NCI-H128 (cell line): ENCODE data around the gene C9orf50.
A peak's percentile ranks its signal among the peaks of the same experiment; 100 is the strongest.
"Not testable (repeated sequence)": the region's sequence is repeated elsewhere in the genome, so short reads cannot be mapped to it uniquely, and the experiment has no call there.

ENCODE experiments used
- DNase-seq: peaks from one replicate; lab custom pipeline; 2025; ENCODE audit not compliant: unreplicated experiment; lab: John Stamatoyannopoulos, UW

The C9orf50 gene

GRCh38 chr9:129648092-129648763, 27.3 kb upstream of the C9orf50 start:
- DNase-seq, result no peak

DNA sequence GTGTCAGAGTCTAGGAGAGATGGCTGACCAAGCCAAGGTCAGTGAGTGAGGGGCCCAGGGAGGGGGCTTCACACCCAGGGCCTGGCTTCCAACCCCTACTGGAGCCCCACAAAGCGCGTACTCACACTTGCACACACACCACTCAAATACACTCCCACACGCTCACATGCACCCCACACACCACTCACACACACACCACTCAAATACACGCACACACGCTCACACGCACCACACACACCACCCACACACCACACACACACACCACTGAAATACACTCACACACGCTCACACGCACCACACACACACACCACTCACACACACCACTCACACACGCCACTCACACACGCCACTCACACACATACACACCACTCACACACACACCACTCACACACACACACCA, 26.7 kb upstream of the C9orf50 start:
- no peak for DNase-seq

- DNase-seq, result no peak
Measured at GRCh38 chr9:129646654-129647053, 25.8 kb upstream of the C9orf50 start.

DNA sequence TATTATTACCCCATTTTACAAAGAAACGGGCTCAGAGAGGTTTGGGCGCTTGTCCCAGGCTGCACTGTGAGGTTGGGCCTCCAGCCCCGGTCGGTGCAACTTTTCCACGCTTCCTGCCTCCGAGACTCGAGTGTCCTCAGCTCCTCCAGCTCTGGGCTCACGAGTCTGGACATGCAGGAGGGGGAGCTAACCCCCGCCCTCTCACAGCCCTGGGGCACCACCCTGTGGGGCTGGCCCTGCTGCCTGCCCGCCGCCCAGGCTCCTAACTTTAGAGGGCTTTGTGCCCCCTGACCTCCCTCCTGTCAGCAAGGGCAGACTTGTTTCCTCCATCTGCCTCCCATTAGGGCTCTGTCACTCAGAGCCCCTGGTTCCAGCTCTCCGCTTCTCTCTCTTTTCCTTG, 25.4 kb upstream of the C9orf50 start:
- DNase-seq, result no peak

DNA sequence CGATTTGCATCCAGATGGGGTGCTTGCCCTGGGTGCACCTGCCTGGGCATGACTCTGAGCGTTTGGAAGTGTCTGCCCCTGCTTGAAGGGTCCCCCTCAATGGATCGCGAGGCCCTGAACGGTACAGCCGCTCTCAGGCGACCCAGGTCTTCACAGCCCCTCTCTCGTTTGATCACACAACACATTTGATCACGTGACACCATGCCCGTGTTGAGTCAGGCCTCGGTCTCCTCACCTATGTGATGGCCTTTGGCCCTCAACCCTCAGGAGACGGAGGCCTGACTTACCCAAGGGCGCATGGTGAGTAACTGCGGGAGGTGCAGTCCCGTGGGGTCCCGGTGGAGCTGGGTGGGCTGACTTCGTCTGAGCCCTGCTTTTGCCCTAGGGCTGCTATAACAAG, 24.0 kb upstream of the C9orf50 start:
- DNase-seq, result no peak

DNA sequence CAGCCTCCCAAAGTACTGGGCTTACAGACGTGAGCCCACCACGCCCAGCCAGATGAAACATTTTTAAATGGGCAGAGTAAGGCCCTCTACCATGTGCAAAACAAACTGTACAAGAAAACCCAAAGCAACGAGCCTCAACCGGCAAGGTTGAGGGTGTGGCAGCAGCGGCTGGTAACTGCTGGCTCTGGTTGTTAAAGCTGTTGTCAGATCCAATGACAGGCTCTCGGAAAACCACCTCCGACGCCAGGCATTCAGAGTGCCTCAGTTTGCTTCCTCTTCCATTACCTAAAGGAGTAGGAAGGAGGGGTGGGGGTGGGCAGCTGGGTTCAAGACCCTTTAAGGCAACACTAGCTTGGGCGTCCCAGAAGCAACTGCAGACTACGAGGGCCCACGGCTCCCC, 23.5 kb upstream of the C9orf50 start:
- DNase-seq, result no peak

DNA sequence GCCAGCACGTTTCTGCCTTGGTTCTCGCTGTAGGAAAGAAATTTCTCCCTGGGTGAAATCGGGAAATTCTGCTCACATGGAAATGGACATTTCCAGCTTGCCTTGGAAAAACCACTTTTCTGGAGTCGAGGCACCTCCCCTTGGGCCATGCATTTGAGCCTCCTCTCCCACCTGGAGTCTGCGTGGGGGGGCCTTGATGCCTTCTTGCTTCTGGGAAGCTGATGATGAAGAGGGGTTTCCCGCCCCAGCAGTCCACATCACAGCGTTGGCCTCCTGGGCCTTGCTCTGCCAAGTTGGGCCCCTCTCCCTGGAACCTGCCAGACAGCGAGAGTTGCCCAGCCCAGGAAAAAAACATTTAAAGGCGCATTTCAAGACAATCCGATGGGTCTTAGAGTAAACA, 22.8 kb upstream of the C9orf50 start:
- no peak for DNase-seq

- DNase-seq, result peak; percentile 79
Measured at GRCh38 chr9:129641750-129642585, 21.1 kb upstream of the C9orf50 start, which contains the start of gene ASB6. TSS of gene ASB6 (minus strand) at chr9:129642151. CDS start at chr9:129641999, 152 bp downstream.

DNA sequence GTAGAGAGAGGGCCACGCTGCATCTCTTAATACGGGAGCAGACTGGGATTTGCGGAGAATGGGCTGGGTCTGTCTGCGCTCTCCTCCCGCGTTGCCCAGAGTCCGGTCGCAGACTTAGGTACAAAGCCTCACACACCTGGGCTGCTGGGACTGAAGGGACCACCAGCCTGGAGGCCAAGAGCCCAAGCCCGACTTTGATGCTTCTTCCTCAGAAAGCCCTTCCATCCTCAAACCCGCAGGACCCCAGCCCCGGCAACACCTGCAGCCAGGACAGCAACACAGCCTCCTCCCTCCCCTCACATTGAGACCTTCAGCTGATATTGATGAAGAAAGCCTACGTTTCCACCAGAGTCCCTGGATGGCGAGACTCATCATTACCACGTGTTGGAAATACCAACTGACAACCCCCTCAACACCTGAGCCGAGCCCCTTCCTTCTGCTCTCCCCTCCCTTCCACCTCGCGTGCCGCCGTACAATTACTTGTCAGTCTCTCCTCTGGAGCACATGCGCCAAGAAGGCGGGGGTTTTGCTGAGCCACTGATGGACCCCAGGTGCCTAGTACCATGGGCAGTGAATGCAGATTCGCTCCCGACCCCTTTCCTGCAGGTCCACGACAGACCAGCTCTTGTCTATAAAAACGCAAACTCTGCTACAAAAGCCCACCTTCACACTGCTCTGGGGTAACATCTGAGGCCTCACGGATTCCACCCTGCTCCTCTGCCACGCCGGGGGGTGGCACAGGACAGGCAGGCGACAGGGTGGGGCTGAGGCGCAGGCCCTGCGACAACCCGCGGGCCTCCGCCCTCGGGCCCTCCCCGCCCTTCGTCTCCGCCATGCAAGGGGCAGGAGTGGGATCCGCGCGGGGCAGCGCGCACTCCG, 20.2 kb upstream of the C9orf50 start:
- no peak for DNase-seq

- DNase-seq, result peak; percentile 76
Measured at GRCh38 chr9:129640086-129640870, 19.4 kb upstream of the C9orf50 start.

DNA sequence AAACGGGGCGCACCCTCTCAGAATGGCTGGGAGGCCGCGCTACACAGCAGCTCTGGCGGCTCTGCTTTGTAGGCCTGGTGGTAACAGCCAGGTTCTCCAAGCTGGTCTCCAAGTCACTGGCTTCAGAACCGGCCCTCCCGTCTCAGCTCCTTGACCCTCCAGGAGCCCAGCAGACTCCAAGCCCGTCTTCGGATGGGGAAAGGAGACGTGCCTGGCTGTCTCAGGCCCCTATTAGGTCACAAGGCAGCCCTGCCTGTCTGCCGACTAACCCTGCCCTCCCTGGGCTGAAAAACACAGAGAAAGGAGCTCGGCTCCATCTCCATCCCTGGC, 18.8 kb upstream of the C9orf50 start:
- no peak for DNase-seq

DNA sequence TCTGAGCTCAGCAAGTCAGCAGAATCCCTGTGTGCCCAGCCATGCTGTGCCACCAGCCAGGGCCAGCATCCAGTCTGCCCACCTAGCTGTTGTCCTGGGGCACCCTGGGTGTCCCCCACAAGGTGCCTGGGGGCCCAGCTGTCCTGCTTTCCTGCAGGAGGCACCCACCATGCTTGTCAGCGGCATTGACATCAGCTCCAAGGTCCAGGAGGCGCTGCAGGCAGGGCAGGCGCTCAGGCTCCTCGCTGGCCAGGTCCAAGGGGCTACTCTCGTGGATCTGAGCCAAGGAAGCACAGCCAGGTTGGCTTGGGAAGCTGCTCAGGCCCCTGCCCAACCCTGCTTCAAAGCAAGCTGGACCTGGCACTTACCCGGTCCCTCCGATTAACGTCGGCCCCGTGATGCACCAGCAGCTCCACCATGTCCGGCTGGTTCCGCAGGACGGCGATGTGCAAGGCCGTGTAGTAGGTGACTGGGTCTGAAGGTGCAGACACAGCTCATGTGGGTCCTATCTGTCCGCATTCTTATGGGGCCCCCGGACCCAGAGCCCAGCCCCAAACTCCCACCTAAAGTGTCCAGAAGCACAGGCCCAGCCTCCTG, 18.2 kb upstream of the C9orf50 start:
- DNase-seq, result no peak

- no peak for DNase-seq
Measured at GRCh38 chr9:129637673-129638439, 17.0 kb upstream of the C9orf50 start.

- DNase-seq, result no peak
Measured at GRCh38 chr9:129637102-129637501, 16.2 kb upstream of the C9orf50 start.

GRCh38 chr9:129636343-129636742, 15.4 kb upstream of the C9orf50 start:
- not testable (repeated sequence) for DNase-seq

- no peak for DNase-seq
Measured at GRCh38 chr9:129635099-129636065, 14.5 kb upstream of the C9orf50 start.

GRCh38 chr9:129633848-129634247, 12.9 kb upstream of the C9orf50 start:
- DNase-seq, result no peak

DNA sequence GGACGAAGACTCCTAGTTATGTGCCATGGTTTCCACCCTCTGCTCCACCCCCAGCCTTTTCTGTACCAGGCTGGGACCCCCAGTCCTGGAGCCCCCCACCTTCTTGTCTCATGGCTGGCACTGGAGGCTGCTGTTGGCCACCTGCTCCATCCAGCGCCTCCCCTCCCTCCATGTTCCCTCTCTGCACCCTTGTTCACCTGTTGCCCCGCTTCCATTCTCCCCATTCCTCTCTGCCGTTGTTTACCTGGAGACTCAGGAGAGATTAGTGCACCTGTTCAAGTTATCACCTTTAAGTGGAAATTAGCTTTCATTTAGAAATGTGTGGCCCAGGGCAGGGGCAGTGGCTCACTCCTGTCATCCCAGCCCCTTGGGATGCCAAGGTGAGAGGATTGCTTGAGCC, 12.3 kb upstream of the C9orf50 start:
- no peak for DNase-seq

DNA sequence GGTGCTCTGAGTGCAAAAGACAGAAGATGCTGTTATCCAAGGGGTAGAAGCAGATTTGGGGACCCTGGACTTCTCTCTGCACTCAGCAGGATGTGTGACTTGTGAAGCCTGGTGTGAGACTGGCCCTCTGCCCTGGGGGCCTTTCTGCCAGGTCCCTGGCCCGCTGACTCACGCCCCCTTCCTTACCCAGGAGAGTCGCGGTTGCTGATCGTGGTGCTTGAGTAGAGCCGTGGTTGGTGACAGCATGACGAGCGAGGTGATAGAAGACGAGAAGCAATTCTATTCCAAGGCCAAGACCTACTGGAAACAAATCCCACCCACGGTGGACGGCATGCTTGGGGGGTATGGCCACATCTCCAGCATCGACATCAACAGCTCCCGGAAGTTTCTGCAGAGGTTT, 11.6 kb upstream of the C9orf50 start:
- no peak for DNase-seq
